Measurements from ENCODE around the gene HAUS3.
"Not testable (repeated sequence)": the region's sequence is repeated elsewhere in the genome, so short reads cannot be mapped to it uniquely, and the experiment has no call there.

The HAUS3 gene

DNA sequence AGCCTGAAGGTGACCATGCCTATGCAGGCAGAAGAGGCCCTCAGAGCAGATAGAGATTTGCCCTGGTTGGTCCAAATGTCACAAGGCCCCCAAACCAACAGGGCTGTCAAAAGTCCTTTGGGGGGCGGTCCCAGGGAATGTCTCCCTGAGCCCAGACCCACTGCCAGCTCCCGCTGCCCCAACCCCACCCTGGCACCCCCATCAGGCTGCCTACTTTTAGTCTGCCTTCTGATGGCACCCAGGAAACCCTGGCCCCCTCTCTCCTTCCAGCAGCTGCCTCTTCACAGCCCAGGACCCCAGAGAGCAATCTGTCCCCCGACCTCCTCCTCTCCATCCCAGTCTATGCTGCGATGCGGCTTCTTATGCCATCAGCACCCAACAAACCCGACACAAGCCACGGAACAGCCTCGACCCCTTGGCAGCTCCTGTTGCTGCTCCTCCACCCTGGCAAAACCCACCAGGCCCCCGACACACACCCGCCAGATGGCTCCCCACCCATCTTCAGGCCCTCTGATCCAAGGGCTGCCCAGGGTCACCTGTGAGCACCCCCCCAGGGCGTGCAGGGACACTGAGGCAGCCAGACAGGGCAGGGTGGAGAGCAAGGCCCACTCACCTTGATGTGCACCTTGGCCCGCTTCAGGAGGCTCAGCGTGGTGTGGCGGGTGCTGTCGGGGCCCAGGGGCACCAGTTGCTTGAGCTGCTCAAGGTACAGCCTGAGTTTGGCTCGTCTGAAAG is 10.0 kb upstream of the HAUS3 start:
- no peak for DNase-seq (ENCODE audit: low read depth)

- DNase-seq (ENCODE audit: low read depth) = no peak
Measured at GRCh38 chr4:2251073-2251794, 9.3 kb upstream of the HAUS3 start.

DNA sequence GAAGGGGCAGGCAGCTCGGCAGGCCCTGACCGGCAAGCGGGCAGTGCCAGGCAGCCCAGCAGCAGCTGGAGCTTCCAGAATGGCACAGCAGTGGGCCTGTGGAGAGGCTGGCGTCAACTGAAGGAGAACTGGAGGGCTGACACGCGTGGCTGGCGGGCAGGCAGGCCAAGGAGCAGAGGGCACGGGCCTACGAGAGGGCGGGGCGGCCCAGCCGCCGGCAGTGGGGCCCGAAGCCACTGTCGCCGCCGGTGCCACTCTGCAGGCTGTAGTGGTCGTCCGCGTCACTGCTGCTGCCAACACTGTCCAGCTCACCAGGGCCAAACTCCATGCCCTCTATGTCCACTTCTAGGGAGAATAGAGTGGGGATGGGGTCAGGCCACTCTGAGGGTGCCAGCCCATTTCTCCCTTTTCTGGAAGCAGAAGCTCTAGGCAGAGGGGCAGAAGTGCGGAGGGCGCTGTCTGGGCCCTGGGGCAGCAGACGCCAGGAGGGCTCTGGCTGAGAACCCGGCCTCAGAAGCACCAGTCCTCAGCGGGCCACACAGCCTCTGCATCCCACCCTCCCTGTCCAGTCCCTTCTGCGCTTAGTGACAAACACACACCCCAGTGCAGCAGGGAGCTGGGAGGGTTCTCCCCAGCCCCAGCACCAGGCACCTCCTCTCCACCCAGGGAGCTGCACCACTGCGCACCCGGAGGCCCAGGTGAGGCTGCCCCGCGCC is 8.6 kb upstream of the HAUS3 start:
- no peak for DNase-seq (ENCODE audit: low read depth)

- no peak for DNase-seq (ENCODE audit: low read depth)
Measured at GRCh38 chr4:2249526-2250356, 7.8 kb upstream of the HAUS3 start.

DNA sequence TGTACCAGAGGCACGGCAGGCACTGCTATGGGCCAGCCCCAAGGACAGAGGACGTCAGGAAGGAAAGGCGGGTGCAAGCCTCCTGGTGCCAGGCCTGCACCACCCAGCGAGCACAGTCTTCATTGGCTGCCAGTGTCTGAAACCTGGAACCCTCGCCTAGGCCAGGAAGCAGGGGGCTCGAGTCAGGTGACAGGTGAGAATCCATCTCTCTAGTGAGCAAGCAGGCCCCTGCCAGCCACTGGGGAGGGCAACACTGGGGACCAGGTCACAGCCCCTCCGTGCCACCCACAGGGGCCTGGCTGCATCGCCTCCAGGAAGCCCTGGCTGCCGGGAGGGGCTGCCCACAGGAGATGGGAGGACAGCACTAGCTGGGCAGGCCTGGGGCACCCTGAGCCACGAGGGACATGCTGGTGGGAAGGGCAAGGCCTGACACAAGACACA is 6.9 kb upstream of the HAUS3 start:
- DNase-seq (ENCODE audit: low read depth) = no peak

GRCh38 chr4:2248044-2248780 is 6.3 kb upstream of the HAUS3 start:
- no peak for DNase-seq (ENCODE audit: low read depth)

- DNase-seq (ENCODE audit: low read depth) = no peak
Measured at GRCh38 chr4:2247128-2248043, 5.5 kb upstream of the HAUS3 start.

- no peak for DNase-seq (ENCODE audit: low read depth)
Measured at GRCh38 chr4:2246384-2247127, 4.6 kb upstream of the HAUS3 start.

DNA sequence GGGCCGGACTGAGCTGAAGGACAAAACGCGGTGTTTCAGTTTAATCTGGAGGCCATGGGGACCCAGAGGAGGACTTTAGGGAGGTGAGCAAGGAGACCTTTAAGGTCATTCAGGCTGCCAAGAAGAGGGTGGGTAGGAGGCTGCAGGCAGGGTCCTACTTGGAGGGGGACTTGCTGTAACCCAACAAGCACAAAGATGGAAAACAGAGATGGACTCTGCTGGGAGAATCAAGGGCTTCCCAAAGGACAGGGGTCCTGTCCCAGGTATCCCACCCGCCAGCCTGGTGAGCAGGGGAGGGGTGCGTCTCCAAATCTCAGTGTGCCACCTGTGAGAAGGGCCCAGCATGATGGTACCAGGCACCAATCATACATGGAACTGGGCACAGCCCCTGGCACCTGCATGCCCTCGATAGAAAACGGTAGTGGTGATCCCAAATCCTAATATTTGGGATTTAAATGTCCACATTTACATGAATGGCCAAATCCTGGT is 3.9 kb upstream of the HAUS3 start:
- no peak for DNase-seq (ENCODE audit: low read depth)

- DNase-seq (ENCODE audit: low read depth) = no peak
Measured at GRCh38 chr4:2245057-2245786, 3.3 kb upstream of the HAUS3 start.

DNA sequence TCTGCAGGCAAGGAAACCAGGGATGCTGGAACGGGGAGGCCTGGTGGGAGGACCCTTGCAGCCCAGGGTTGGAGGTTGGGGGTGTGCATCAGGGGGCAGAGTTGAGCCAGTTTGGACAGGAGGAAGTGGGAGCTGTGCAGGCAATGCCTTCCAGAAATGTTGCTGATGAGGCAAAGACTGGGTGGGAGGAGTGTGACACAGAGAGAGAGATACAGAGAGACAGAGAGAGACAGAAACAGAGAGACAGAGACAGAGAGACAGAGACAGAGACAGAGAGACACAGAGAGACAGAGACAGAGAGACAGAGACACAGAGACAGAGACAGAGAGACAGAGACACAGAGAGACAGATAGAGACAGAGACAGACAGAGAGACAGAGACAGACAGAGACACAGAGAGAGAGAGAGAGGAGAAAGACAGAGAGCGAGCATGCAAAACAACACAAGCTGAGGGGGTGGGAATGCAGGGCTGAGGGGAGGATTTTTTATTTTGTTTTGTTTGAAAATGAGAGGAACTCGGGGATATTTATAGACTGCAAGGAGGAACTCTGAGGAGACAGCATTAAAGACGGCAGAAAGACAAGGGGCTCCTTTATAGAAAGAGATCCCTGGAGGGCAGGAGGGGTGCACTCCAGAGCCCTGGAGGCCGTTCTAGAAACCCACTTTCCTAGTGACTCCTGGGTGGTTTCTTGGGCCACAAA is 1.9 kb upstream of the HAUS3 start:
- DNase-seq (ENCODE audit: low read depth) = no peak

DNA sequence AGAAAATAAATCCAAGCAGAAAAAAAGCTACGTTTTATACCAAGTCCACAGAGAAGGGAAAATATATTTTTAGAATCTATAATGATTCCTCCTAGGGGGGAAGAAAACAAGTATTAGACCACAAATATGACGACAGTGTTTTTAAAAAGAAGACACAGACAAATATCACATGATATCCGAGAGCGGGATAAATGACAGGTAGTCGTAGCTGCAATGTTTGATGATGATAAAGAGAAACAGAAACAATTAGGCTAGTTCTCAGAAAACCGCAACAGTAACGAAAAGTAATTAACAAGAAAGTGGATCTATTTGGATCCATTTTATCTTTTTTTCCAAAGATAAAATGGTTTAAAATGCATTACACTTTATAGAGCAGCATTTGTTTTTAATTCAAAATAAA is 918 bp downstream of the HAUS3 start:
- no peak for DNase-seq (ENCODE audit: low read depth)

DNA sequence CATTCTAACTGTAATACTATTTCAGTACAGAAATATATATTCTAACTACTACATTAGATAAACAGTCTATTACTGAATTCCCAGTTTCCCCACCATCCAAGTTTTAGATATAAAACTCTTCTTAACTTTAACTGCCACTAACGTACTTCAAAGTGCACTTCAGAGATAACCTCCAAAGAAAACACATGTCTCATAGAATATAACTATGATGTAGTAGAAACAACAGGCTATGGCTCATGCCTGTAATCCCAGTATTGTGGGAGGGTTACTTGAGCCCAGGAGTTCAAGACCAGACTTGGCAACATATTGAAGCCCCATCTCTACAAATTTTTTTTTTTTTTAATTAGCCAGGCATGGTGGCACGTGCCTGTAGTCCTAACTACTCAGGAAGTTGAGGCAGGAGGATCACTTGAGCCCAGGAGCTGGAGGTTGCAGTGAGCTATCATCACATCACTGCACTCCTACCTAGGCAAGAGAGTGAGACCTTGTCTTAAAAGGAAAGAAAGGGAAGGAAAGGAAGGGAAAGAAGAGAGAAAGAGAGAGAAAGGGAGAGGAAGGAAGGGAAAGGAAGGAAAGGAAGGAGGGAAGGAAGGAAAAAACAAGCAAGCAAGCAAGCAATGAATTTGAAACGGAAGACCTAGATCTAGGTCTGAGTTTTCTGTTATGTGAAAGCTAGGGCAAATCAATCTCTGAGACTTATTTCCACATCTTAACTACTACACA is 4.8 kb downstream of the HAUS3 start:
- no peak for DNase-seq (ENCODE audit: low read depth)

- DNase-seq (ENCODE audit: low read depth) = no peak
Measured at GRCh38 chr4:2231082-2231481, 10.8 kb downstream of the HAUS3 start.

DNA sequence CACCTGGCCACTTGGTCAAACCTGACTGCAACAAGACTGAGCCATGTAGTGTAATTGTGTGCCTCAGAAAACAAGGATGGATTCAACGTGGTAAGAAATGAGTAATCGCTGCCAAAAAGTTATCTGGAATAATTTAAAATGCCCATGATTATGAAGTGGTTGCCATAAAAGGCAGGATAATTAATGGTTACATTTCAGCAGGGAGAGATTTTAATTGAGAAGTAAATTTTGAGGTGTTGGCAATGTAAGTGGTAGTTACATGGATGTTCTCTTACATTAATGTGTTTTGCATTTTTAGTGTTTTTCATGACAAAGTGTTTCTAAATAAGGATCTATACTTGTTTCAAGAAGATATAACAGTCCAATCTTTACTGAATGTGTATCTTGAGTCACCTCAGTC is 15.7 kb downstream of the HAUS3 start:
- no peak for DNase-seq (ENCODE audit: low read depth)

GRCh38 chr4:2222838-2223237 is 19.1 kb downstream of the HAUS3 start:
- no peak for DNase-seq (ENCODE audit: low read depth)

- DNase-seq (ENCODE audit: low read depth) = not testable (repeated sequence)
Measured at GRCh38 chr4:2221378-2221777, 20.5 kb downstream of the HAUS3 start.
